ENCODE results near the gene CCDC93. TPM values are rescaled to one million over a fixed set of nuclear protein-coding genes. Genes with fewer than 3 reads are reported as not detected.
A peak's percentile ranks its signal among the peaks of the same experiment; 100 is the strongest.

CCDC93 gene
- total RNA-seq, 5 donors from 2014 or later (not counting 1 experiment from before 2014, with no cell fraction given), result 47.8 to 55.3 (median 50.5) TPM

- Histone ChIP-seq H3K27ac (ENCODE audit: low read length) (no peak overlapping the region), H3K4me3 (ENCODE audit: control insufficient read depth in 1 of 2, extremely low read depth in 1 of 2, low read length in 1 of 2) (no peak overlapping the region), H3K27me3 (replicated peaks in 1 of 2; ENCODE audit: control insufficient read depth in 2 of 2, extremely low read depth in 1 of 2, insufficient read depth in 2 of 2, low read length in 1 of 2) (no peaks in the 10 kb centered on the region), H3K4me1 (ENCODE audit: control insufficient read depth in 1 of 2, extremely low read depth in 1 of 2, insufficient read depth in 2 of 2, low read length in 2 of 2) (no peaks in the 10 kb centered on the region), H3K9me3 (no peaks in the 10 kb centered on the region), H3K36me3 (ENCODE audit: control insufficient read depth in 2 of 2, extremely low read depth in 1 of 2, insufficient read depth in 1 of 2, low read length in 1 of 2) (peaks cover 7 to 82% of the 10 kb centered on the region in 2 donors)
- POLR2A ChIA-PET, result no interaction called here
- Mint-ChIP-seq H3K4me1 (peaks cover 5 to 8% (median 7%) of the 10 kb centered on the region in 3 donors), H3K9me3 (no peaks in the 10 kb centered on the region), H3K4me3 (no peak overlapping the region), H3K36me3 (peaks cover 79% of the 10 kb centered on the region), H3K27me3 (no peaks in the 10 kb centered on the region), H3K27ac (no peak overlapping the region)
- 50% methylated on average over 2 of the region's 4 CpGs for WGBS (ENCODE audit: insufficient coverage)
- CTCF ChIA-PET, result interaction anchor here (1.0 kb wide), 2 partner anchors 9 kb away, joined by 3 to 6 read pairs; no protein-coding TSS in a partner anchor
- ATAC-seq (replicated peaks in 1 of 4), result no peak
- no peak for DNase-seq
Observed at GRCh38 chr2:117994729-117995128, 19.1 kb downstream of the CCDC93 start.

GRCh38 chr2:117989854-117990438, 23.9 kb downstream of the CCDC93 start:
- Histone ChIP-seq H3K27ac (ENCODE audit: low read length) (no peak overlapping the region), H3K4me3 (ENCODE audit: control insufficient read depth in 1 of 2, extremely low read depth in 1 of 2, low read length in 1 of 2) (no peak overlapping the region), H3K36me3 (ENCODE audit: control insufficient read depth in 2 of 2, extremely low read depth in 1 of 2, insufficient read depth in 1 of 2, low read length in 1 of 2) (peaks cover 9 to 68% of the 10 kb centered on the region in 2 donors), H3K9me3 (no peaks in the 10 kb centered on the region), H3K4me1 (ENCODE audit: control insufficient read depth in 1 of 2, extremely low read depth in 1 of 2, insufficient read depth in 2 of 2, low read length in 2 of 2) (no peaks in the 10 kb centered on the region), H3K27me3 (replicated peaks in 1 of 2; ENCODE audit: control insufficient read depth in 2 of 2, extremely low read depth in 1 of 2, insufficient read depth in 2 of 2, low read length in 1 of 2) (no peaks in the 10 kb centered on the region)
- WGBS (ENCODE audit: insufficient coverage), result no CpG with 5 or more reads among the region's 1 CpG
- H3K27me3 Mint-ChIP-seq, result no peaks in the 10 kb centered on the region
- POLR2A ChIA-PET, result interaction anchor here (0.6 to 1.0 kb wide), 2 partner anchors 9 to 24 kb away, joined by 3 read pairs; partner anchors contain the start of gene CCDC93 (in 1 of the 2)
- CTCF ChIA-PET, result interaction anchor here (0.8 to 4.3 kb wide), 4 partner anchors 12 to 43 kb away, joined by 3 to 33 read pairs (median 14); no protein-coding TSS in a partner anchor
- no peak overlapping the region for H3K4me3 Mint-ChIP-seq
- ATAC-seq (replicated peaks in 1 of 4) (no peak), DNase-seq (no peak)
- peaks cover 0 to 11% (median 6%) of the 10 kb centered on the region in 3 donors for H3K4me1 Mint-ChIP-seq
- peak overlapping the region in 1 of 2 donors; percentile 12 for H3K27ac Mint-ChIP-seq
- no peaks in the 10 kb centered on the region for H3K9me3 Mint-ChIP-seq
- H3K36me3 Mint-ChIP-seq, result peaks cover 64% of the 10 kb centered on the region

GRCh38 chr2:117987121-117987520, 26.7 kb downstream of the CCDC93 start:
- peaks cover 0 to 13% (median 6%) of the 10 kb centered on the region in 3 donors for H3K4me1 Mint-ChIP-seq
- DNase-seq (no peak), ATAC-seq (replicated peaks in 1 of 4) (no peak)
- no peak overlapping the region for H3K4me3 Mint-ChIP-seq
- H3K27ac Mint-ChIP-seq, result no peak overlapping the region
- WGBS (ENCODE audit: insufficient coverage), result no CpG with 5 or more reads among the region's 2 CpGs
- H3K27ac ChIP-seq (ENCODE audit: low read length), result no peak overlapping the region
- H3K27me3 Mint-ChIP-seq, result no peaks in the 10 kb centered on the region
- H3K36me3 Mint-ChIP-seq, result peaks cover 70% of the 10 kb centered on the region
- ChIA-PET CTCF (interaction anchor here (0.5 to 1.1 kb wide), 3 partner anchors 16 to 1140 kb away, joined by 4 to 6 read pairs (median 5); no protein-coding TSS in a partner anchor), POLR2A (interaction anchor here in 1 of 2 donors (0.6 kb wide), 1 partner anchor 39 kb away, joined by 8 read pairs; no protein-coding TSS in a partner anchor)
- peaks cover 11 to 64% of the 10 kb centered on the region in 2 donors for H3K36me3 ChIP-seq (ENCODE audit: control insufficient read depth in 2 of 2, extremely low read depth in 1 of 2, insufficient read depth in 1 of 2, low read length in 1 of 2)
- H3K4me3 ChIP-seq (ENCODE audit: control insufficient read depth in 1 of 2, extremely low read depth in 1 of 2, low read length in 1 of 2), result no peak overlapping the region
- H3K4me1 ChIP-seq (ENCODE audit: control insufficient read depth in 1 of 2, extremely low read depth in 1 of 2, insufficient read depth in 2 of 2, low read length in 2 of 2), result no peaks in the 10 kb centered on the region
- no peaks in the 10 kb centered on the region for H3K9me3 ChIP-seq
- no peaks in the 10 kb centered on the region for H3K9me3 Mint-ChIP-seq
- no peaks in the 10 kb centered on the region for H3K27me3 ChIP-seq (replicated peaks in 1 of 2; ENCODE audit: control insufficient read depth in 2 of 2, extremely low read depth in 1 of 2, insufficient read depth in 2 of 2, low read length in 1 of 2)

GRCh38 chr2:117985092-117985491, 28.8 kb downstream of the CCDC93 start:
- no peak for DNase-seq

GRCh38 chr2:117984208-117984607, 29.7 kb downstream of the CCDC93 start:
- Histone ChIP-seq H3K4me3 (ENCODE audit: control insufficient read depth in 1 of 2, extremely low read depth in 1 of 2, low read length in 1 of 2) (no peak overlapping the region), H3K4me1 (ENCODE audit: control insufficient read depth in 1 of 2, extremely low read depth in 1 of 2, insufficient read depth in 2 of 2, low read length in 2 of 2) (no peaks in the 10 kb centered on the region), H3K27me3 (replicated peaks in 1 of 2; ENCODE audit: control insufficient read depth in 2 of 2, extremely low read depth in 1 of 2, insufficient read depth in 2 of 2, low read length in 1 of 2) (no peaks in the 10 kb centered on the region), H3K9me3 (no peaks in the 10 kb centered on the region), H3K36me3 (ENCODE audit: control insufficient read depth in 2 of 2, extremely low read depth in 1 of 2, insufficient read depth in 1 of 2, low read length in 1 of 2) (peaks cover 13 to 62% of the 10 kb centered on the region in 2 donors), H3K27ac (ENCODE audit: low read length) (no peak overlapping the region)
- peaks cover 60% of the 10 kb centered on the region for H3K36me3 Mint-ChIP-seq
- peaks cover 0 to 8% (median 4%) of the 10 kb centered on the region in 3 donors for H3K4me1 Mint-ChIP-seq
- 91% methylated on average over 1 of the region's 2 CpGs for WGBS (ENCODE audit: insufficient coverage)
- DNase-seq, result no peak
- no peaks in the 10 kb centered on the region for H3K27me3 Mint-ChIP-seq
- peak overlapping the region in 1 of 2 donors; percentile 4 for H3K27ac Mint-ChIP-seq
- ATAC-seq (replicated peaks in 1 of 4), result no peak
- H3K4me3 Mint-ChIP-seq, result no peak overlapping the region
- ChIA-PET POLR2A (interaction anchor here in 1 of 2 donors (0.7 kb wide), 1 partner anchor 15 kb away, joined by 3 read pairs; no protein-coding TSS in a partner anchor), CTCF (interaction anchor here (0.6 to 2.2 kb wide), 3 partner anchors 19 to 899 kb away, joined by 3 to 5 read pairs (median 4); no protein-coding TSS in a partner anchor)
- H3K9me3 Mint-ChIP-seq, result no peaks in the 10 kb centered on the region

More at GRCh38 chr2:117985092-117985491, 28.8 kb downstream of the CCDC93 start:
- H3K27ac Mint-ChIP-seq, result no peak overlapping the region
- H3K9me3 ChIP-seq, result no peaks in the 10 kb centered on the region
- H3K4me1 ChIP-seq (ENCODE audit: control insufficient read depth in 1 of 2, extremely low read depth in 1 of 2, insufficient read depth in 2 of 2, low read length in 2 of 2), result no peaks in the 10 kb centered on the region
- no peak overlapping the region for H3K4me3 Mint-ChIP-seq
- no CpG with 5 or more reads among the region's 2 CpGs for WGBS (ENCODE audit: insufficient coverage)
- no peaks in the 10 kb centered on the region for H3K27me3 Mint-ChIP-seq
- peaks cover 62% of the 10 kb centered on the region for H3K36me3 Mint-ChIP-seq
- no peak overlapping the region for H3K27ac ChIP-seq (ENCODE audit: low read length)
- CTCF ChIA-PET, result interaction anchor here in 1 of 2 donors (2.2 kb wide), 1 partner anchor 18 kb away, joined by 5 read pairs; no protein-coding TSS in a partner anchor
- no peaks in the 10 kb centered on the region for H3K9me3 Mint-ChIP-seq
- peaks cover 0 to 11% (median 5%) of the 10 kb centered on the region in 3 donors for H3K4me1 Mint-ChIP-seq
- POLR2A ChIA-PET, result no interaction called here
- H3K36me3 ChIP-seq (ENCODE audit: control insufficient read depth in 2 of 2, extremely low read depth in 1 of 2, insufficient read depth in 1 of 2, low read length in 1 of 2), result peaks cover 13 to 63% of the 10 kb centered on the region in 2 donors
- H3K27me3 ChIP-seq (replicated peaks in 1 of 2; ENCODE audit: control insufficient read depth in 2 of 2, extremely low read depth in 1 of 2, insufficient read depth in 2 of 2, low read length in 1 of 2), result no peaks in the 10 kb centered on the region
- ATAC-seq (replicated peaks in 1 of 4), result no peak
- no peak overlapping the region for H3K4me3 ChIP-seq (ENCODE audit: control insufficient read depth in 1 of 2, extremely low read depth in 1 of 2, low read length in 1 of 2)

- ATAC-seq (replicated peaks in 1 of 4) (no peak), DNase-seq (no peak)
- WGBS (ENCODE audit: insufficient coverage), result 90% methylated on average over 2 of the region's 3 CpGs
- peaks cover 0 to 5% (median 5%) of the 10 kb centered on the region in 3 donors for H3K4me1 Mint-ChIP-seq
- H3K27me3 ChIP-seq (replicated peaks in 1 of 2; ENCODE audit: control insufficient read depth in 2 of 2, extremely low read depth in 1 of 2, insufficient read depth in 2 of 2, low read length in 1 of 2), result no peaks in the 10 kb centered on the region
- no peaks in the 10 kb centered on the region for H3K9me3 Mint-ChIP-seq
- peaks cover 8 to 60% of the 10 kb centered on the region in 2 donors for H3K36me3 ChIP-seq (ENCODE audit: control insufficient read depth in 2 of 2, extremely low read depth in 1 of 2, insufficient read depth in 1 of 2, low read length in 1 of 2)
- H3K27ac Mint-ChIP-seq, result no peak overlapping the region
- peaks cover 53% of the 10 kb centered on the region for H3K36me3 Mint-ChIP-seq
- no peaks in the 10 kb centered on the region for H3K4me1 ChIP-seq (ENCODE audit: control insufficient read depth in 1 of 2, extremely low read depth in 1 of 2, insufficient read depth in 2 of 2, low read length in 2 of 2)
- H3K4me3 ChIP-seq (ENCODE audit: control insufficient read depth in 1 of 2, extremely low read depth in 1 of 2, low read length in 1 of 2), result no peak overlapping the region
- H3K27me3 Mint-ChIP-seq, result no peaks in the 10 kb centered on the region
- no peak overlapping the region for H3K27ac ChIP-seq (ENCODE audit: low read length)
- CTCF ChIA-PET, result no interaction called here
- H3K4me3 Mint-ChIP-seq, result no peak overlapping the region
- POLR2A ChIA-PET, result no interaction called here
- H3K9me3 ChIP-seq, result no peaks in the 10 kb centered on the region
Observed at GRCh38 chr2:117983040-117983439, 30.8 kb downstream of the CCDC93 start.

Measured in T-cell (primary cell).